Choroid plexus epithelial cell (primary cell): ENCODE measurements around the gene PTCHD1.

Experiments
- DNase-seq: peaks from one replicate; pipeline ENCODE4 v3.0.0-alpha.2; 2010; ENCODE audit warnings: low read depth
- H3K4me3 ChIP-seq: 2 replicates; pipeline ENCODE4 v1.5.1; 2011; ENCODE audit warnings: low read depth, mild to moderate bottlenecking, control low read depth, low read length, moderate library complexity
- CTCF ChIP-seq: conservative IDR thresholded peaks from 2 replicates; pipeline ENCODE4 v1.5.1; 2011; ENCODE audit warnings: low read depth, mild to moderate bottlenecking, control low read depth, inconsistent platforms, low read length, moderate library complexity

PTCHD1 gene

GRCh38 chrX:23373129-23373804, 38.6 kb downstream of the PTCHD1 start:
- no peak overlapping the region for H3K4me3 ChIP-seq
- DNase-seq: peak; percentile 81
- TF ChIP-seq CTCF: no peak

GRCh38 chrX:23374291-23374690, 39.6 kb downstream of the PTCHD1 start:
- no peak overlapping the region for H3K4me3 ChIP-seq
- DNase-seq: no peak
- no peak for TF ChIP-seq CTCF

GRCh38 chrX:23376581-23376980, 41.9 kb downstream of the PTCHD1 start:
- TF ChIP-seq CTCF: no peak
- DNase-seq: no peak
- H3K4me3 ChIP-seq: no peak overlapping the region

- H3K4me3 ChIP-seq: no peak overlapping the region
- TF ChIP-seq CTCF: no peak
- no peak for DNase-seq
These were observed 45.9 kb downstream of the PTCHD1 start for GRCh38 chrX:23380581-23380980.

- TF ChIP-seq CTCF: no peak
- no peak for DNase-seq
- no peak overlapping the region for H3K4me3 ChIP-seq
These were observed 46.7 kb downstream of the PTCHD1 start for GRCh38 chrX:23381099-23382087.

GRCh38 chrX:23382572-23382971, 47.9 kb downstream of the PTCHD1 start:
- no peak overlapping the region for H3K4me3 ChIP-seq
- no peak for DNase-seq
- TF ChIP-seq CTCF: no peak
